Adrenal gland (tissue), 12 donors: ENCODE measurements around the gene OR51B6. TPM values are rescaled to one million over a fixed set of nuclear protein-coding genes. Genes with fewer than 3 reads are reported as not detected.
"Not testable (repeated sequence)": the region's sequence is repeated elsewhere in the genome, so short reads cannot be mapped to it uniquely, and the experiment has no call there.

Experiments
- DNase-seq, 7 donors: peaks; one replicate each; pipeline ENCODE4 v3.0.0-alpha.2; 2019 to 2020
- H3K27ac ChIP-seq, 5 donors: fragments of 200-600 bp; sonication (generic) in 4 of 5; 1 replicate in 3 of 5; 2 replicates in 2 of 5; pipeline versions ENCODE4 v1.5.1 to v1.8.0; 2016 to 2020; ENCODE audit warnings: mild to moderate bottlenecking in 1 of 5
- H3K27me3 ChIP-seq: fragments of 200-600 bp; 2 replicates; pipeline ENCODE4 v1.8.0; 2021
- H3K36me3 ChIP-seq, 2 donors: fragments of 200-600 bp; replicated peaks in 1 of 2; 1 replicate in 1 of 2; 2 replicates in 1 of 2; pipeline versions ENCODE4 v1.5.1 to v1.8.0; 2018 to 2022
- H3K4me1 ChIP-seq, 2 donors: fragments of 200-600 bp; replicated peaks in 1 of 2; 1 replicate in 1 of 2; 2 replicates in 1 of 2; pipeline versions ENCODE4 v1.5.1 to v1.8.0; 2018 to 2021
- H3K4me3 ChIP-seq, 4 donors: fragments of 200-600 bp; sonication (generic) in 3 of 4; one replicate each; pipeline ENCODE4 v1.5.1; 2016 to 2018
- H3K9me3 ChIP-seq, 3 donors: fragments of 200-600 bp; sonication (generic) in 1 of 3; replicated peaks in 1 of 3; 1 replicate in 2 of 3; 2 replicates in 1 of 3; pipeline versions ENCODE4 v1.5.1 to v1.8.0; 2016 to 2021
- CTCF ChIP-seq, 6 experiments: fragments of 450-650 bp in 4 of 6; fragments of 200-600 bp in 2 of 6; sonication (generic) in 1 of 6; IDR thresholded peaks; 1 replicate in 5 of 6; 2 replicates in 1 of 6; pipeline versions ENCODE4 v1.5.1 to v1.8.0; 2016 to 2021; ENCODE audit warnings: antibody characterized with exemption in 6 of 6, mild to moderate bottlenecking in 2 of 6, moderate library complexity in 1 of 6
- POLR2A ChIP-seq, 2 donors: fragments of 450-650 bp; IDR thresholded peaks; one replicate each; pipeline ENCODE4 v1.6.1; 2017; ENCODE audit warnings: antibody characterized with exemption in 2 of 2, mild to moderate bottlenecking in 2 of 2, moderate library complexity in 1 of 2
- WGBS, 4 donors: extraction: QIAGEN DNeasy Blood & Tissue Kit in 2 of 4; methylation state at CpG; one replicate each; pipeline versions ENCODE4 v1.1.5 to v1.1.7; 2013 to 2017; 5-methylcytosine and 5-hydroxymethylcytosine counted together
- intact Hi-C, 2 donors: fragments of 100-400 bp; cut with DNase I; formaldehyde crosslinking; loops; one replicate each; pipeline versions ENCODE4 v1.14.1 to v1.15.0; 2022 to 2023
- polyA plus RNA-seq, 3 donors: library from polyadenylated mRNA; stranded (reverse); fragments of 200-250 nt in 2 of 3; fragments of 350-450 nt in 1 of 3; fragmentation: Illumina TruSeq in 1 of 3; extraction: RNeasy Lipid Tissue Mini Kit (QIAGEN cat#74804) in 1 of 3; gene quantifications; one replicate each; pipeline ENCODE4 v1.2.3, GENCODE V29; 2013 to 2014
- total RNA-seq, 9 donors: library from RNA; depleted of rRNA in 4 of 9; stranded (reverse); fragments of >200 nt in 4 of 9; fragments of 120-200 nt in 1 of 9; fragmentation: NEBNext Ultra II Directional in 1 of 9; extraction: Animal tissue kit (Norgen Biotek cat#: 25700) in 1 of 9; gene quantifications; one replicate each; pipeline versions ENCODE4 v1.1.0 to v1.2.4, GENCODE V29; 2013 to 2023
- donor health status: healthy with polysubstance abuse.
- donor health status: Bipolar disorder and iron deficiency.
- donor health status: DM: yes; HTN: yes; CAD: no.
- donor health status: DM: no; HTN: no; CAD: no.
- donor health status: DM: no; HTN: no; CAD: no.
- donor health status: DM: yes; HTN: yes; CAD: no.

The OR51B6 gene
- total and polyA plus RNA-seq, 12 donors, result not detected

- H3K9me3 ChIP-seq, result no peaks in the 10 kb centered on the region
- H3K27me3 ChIP-seq, result no peaks in the 10 kb centered on the region
- no peak within 1 kb of the TSS for H3K4me3 ChIP-seq
- no peaks in the 10 kb centered on the region for H3K36me3 ChIP-seq
- no peak within 1 kb of the TSS for H3K27ac ChIP-seq
- H3K4me1 ChIP-seq, result no peaks in the 10 kb centered on the region
- TF ChIP-seq CTCF (IDR thresholded peaks at IDR 0.05) (no peak), POLR2A (IDR thresholded peaks at IDR 0.05) (no peak)
- intact Hi-C loops, result no loop called here
- WGBS, 4 donors, result 57 to 74% (median 70%) methylated on average over 3 of the region's 3 CpGs
- DNase-seq, result no peak
These were observed 27.1 kb upstream of the OR51B6 start, which contains the start of gene OR51B2 for GRCh38 chr11:5324197-5324596. Gene OR51B2 (minus strand): TSS chr11:5324297. CDS start chr11:5324297, 0 bp downstream.

- H3K27ac ChIP-seq, result no peak overlapping the region
- WGBS, 4 donors, result 8 to 39% (median 35%) methylated on average over 1 of the region's 1 CpG
- no peak overlapping the region for H3K4me3 ChIP-seq
- intact Hi-C loops, result no loop called here
- no peaks in the 10 kb centered on the region for H3K9me3 ChIP-seq
- TF ChIP-seq CTCF (IDR thresholded peaks at IDR 0.05) (no peak), POLR2A (IDR thresholded peaks at IDR 0.05) (no peak)
- no peak for DNase-seq
- no peaks in the 10 kb centered on the region for H3K36me3 ChIP-seq
- H3K4me1 ChIP-seq, result no peaks in the 10 kb centered on the region
- H3K27me3 ChIP-seq, result no peaks in the 10 kb centered on the region
These were observed 16.1 kb upstream of the OR51B6 start for GRCh38 chr11:5335170-5335569.

- H3K27ac ChIP-seq, result no peak overlapping the region
- H3K4me3 ChIP-seq, result no peak overlapping the region
- no peaks in the 10 kb centered on the region for H3K27me3 ChIP-seq
- TF ChIP-seq CTCF (IDR thresholded peaks at IDR 0.05) (no peak), POLR2A (IDR thresholded peaks at IDR 0.05) (no peak)
- H3K9me3 ChIP-seq, result no peaks in the 10 kb centered on the region
- no peaks in the 10 kb centered on the region for H3K4me1 ChIP-seq
- H3K36me3 ChIP-seq, result no peaks in the 10 kb centered on the region
- no peak for DNase-seq
- intact Hi-C loops, result no loop called here
These were observed 15.0 kb upstream of the OR51B6 start for GRCh38 chr11:5336331-5336730.

GRCh38 chr11:5337253-5337652 is 14.1 kb upstream of the OR51B6 start:
- H3K9me3 ChIP-seq, H3K4me3 ChIP-seq, DNase-seq, H3K4me1 ChIP-seq, H3K27ac ChIP-seq, H3K27me3 ChIP-seq, intact Hi-C loops, H3K36me3 ChIP-seq: not testable (repeated sequence)
- 57 to 84% (median 66%) methylated on average over 1 of the region's 1 CpG for WGBS, 4 donors

GRCh38 chr11:5339771-5340322 is 11.5 kb upstream of the OR51B6 start:
- no peak for DNase-seq
- Histone ChIP-seq H3K9me3 (no peaks in the 10 kb centered on the region), H3K4me3 (no peak overlapping the region), H3K27ac (no peak overlapping the region), H3K4me1 (no peaks in the 10 kb centered on the region), H3K36me3 (no peaks in the 10 kb centered on the region), H3K27me3 (no peaks in the 10 kb centered on the region)
- 79 to 85% (median 82%) methylated on average over 1 of the region's 1 CpG for WGBS, 4 donors
- TF ChIP-seq POLR2A (IDR thresholded peaks at IDR 0.05) (no peak), CTCF (IDR thresholded peaks at IDR 0.05) (no peak)
- intact Hi-C loops, result no loop called here
